ENCODE results near the gene MARCHF10.
"Not testable (repeated sequence)": the region's sequence is repeated elsewhere in the genome, so short reads cannot be mapped to it uniquely, and the experiment has no call there.

Gene MARCHF10

GRCh38 chr17:62807812-62808575, at the start of gene MARCHF10:
MARCHF10 (minus strand) TSS chr17:62808314; CDS start chr17:62801735, 6,579 bp downstream.
- DNase-seq = no peak

GRCh38 chr17:62857526-62857925, 49.4 kb upstream of the MARCHF10 start:
- DNase-seq = no peak

DNA sequence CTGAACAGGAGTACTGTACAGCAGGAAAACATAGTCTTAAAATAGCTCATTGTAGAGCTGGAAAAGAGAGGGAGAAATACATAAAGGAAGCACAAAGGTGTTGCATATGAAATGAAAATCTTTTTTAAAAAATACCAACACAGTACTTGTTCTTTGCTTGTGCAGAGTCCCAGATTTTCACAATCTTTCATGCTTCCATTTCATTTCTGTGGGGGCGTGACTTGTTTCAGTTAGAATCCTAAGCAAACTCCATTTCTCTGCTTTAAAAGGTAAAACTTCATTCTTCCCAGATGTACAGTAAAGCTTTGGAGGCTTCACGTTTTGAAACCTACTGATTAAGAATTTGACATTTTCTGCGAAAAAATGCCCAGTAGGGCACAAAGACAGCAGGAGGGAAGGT, 48.5 kb upstream of the MARCHF10 start:
- no peak for DNase-seq

GRCh38 chr17:62855156-62855555, 47.0 kb upstream of the MARCHF10 start:
- DNase-seq = no peak

DNA sequence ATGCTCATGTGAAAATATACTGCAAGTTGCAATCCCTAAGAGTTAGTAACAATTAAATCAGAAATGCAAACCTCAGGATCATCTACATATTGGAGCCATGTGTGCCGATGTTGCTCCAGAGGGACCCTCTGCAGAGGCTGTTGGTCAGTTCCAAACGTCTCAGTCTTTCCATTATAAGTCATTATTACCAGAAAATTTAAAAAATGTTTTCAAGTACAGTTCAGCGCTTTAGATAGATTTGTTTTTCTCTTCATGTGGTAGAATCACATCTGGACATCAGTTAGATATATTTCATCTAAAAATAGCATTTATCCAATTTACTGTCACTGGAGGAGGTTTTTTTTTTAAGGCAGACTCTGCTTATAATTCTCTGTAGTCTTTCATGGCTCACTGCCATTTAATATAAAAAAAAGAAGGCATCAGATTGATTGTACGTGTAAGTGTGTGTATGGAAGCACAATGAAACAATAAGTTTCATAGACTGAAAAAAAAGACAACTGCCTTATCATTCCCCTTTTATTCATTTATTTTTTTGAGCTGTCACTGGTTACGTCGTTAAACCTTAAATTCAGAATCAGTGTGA, 46.1 kb upstream of the MARCHF10 start:
- DNase-seq = no peak

GRCh38 chr17:62852195-62852594, 44.1 kb upstream of the MARCHF10 start:
- DNase-seq = no peak

- not testable (repeated sequence) for DNase-seq
Measured at GRCh38 chr17:62849591-62850415, 41.7 kb upstream of the MARCHF10 start.

- no peak for DNase-seq
Measured at GRCh38 chr17:62848334-62848733, 40.2 kb upstream of the MARCHF10 start.

- DNase-seq = no peak
Measured at GRCh38 chr17:62847426-62847825, 39.3 kb upstream of the MARCHF10 start.

DNA sequence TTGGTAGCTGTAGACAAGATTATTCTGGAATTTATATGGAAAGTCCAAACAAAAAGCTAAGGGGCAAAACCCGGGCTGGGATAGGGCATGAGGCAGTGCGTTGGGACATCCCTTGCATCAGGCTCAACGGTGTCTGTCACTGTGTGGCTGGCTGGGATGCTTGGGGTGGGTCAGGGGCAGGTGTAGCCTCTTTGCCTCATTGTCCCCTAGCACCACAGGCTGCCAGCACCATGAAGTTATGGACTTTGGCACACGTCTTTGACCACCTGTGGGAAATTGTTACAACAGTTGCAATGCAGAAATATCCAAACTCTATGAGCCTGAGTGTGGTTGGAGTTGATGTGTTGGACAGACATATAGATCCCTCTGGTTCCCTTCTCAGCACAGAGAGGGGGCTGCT, 32.8 kb upstream of the MARCHF10 start:
- DNase-seq = no peak

DNA sequence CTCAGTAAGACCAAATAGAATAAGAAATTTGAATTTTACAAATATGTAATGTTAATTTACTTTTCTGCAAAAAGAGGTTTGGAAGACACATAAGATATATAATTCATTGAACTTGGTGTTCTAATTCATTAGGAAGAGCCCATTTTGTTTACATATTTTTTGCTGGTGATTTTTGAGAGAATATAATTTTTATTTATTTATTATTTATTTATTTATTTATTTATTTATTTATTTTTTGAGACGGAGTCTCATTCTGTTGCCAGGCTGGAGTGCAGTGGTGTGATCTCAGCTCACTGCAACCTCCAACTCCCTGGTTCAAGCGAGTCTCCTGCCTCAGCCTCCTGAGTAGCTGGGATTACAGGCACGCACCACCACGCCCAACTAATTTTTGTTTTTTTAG, 25.7 kb upstream of the MARCHF10 start:
- not testable (repeated sequence) for DNase-seq

- DNase-seq = no peak
Measured at GRCh38 chr17:62832405-62832804, 24.3 kb upstream of the MARCHF10 start.

DNA sequence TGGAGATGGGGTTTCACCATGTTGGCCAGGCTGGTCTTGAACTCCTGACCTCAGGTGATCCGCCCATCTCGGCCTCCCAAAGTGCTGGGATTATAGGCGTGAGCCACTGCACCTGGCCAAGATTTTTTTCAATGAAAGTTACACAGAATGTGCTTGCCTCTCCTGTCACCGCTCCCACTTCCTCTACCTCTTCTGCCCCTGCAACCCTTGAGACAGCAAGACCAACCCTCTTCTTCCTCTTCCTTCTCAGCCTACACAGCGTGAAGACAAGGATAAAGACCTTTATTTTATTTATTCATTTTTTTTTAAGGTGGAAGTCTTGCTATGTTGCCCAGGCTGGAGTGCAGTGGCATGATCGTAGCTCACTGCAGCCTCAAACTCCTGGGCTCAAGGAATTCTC, 23.0 kb upstream of the MARCHF10 start:
- DNase-seq = not testable (repeated sequence)

DNA sequence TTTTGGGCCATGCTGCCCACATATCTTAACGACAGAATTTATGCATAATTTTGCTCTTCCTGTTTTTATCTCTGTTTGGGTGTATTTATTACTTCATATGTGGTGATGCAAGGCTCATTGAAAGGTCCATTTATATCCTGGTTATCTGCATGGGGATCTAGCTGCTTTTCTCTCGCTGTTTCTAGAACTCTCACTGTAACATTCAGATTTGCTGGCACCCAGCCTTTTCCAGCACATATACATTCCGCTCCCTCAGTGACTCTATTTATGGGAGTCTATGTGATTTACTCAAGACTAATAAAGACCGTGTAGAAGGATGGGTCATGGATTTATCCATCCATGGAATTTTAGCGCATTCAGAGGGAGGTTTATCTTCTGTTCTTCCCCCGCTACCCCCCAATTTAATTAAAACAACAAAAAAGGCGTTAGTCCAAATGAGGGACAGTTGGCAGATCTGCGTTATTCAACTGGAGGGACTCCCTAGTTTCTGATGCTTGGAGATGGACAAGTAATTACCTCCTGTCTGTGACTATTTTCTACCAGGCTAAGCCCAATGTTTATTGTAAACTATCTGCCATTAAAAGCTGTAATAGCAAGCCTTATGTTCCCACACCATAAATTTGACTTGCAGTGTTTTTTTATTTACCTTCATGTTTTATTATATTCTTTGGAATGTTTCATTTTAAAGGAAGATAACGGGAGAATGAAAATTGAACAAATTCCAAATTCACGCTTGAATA, 19.8 kb upstream of the MARCHF10 start:
- no peak for DNase-seq

- no peak for DNase-seq
Measured at GRCh38 chr17:62826956-62827355, 18.8 kb upstream of the MARCHF10 start.

DNA sequence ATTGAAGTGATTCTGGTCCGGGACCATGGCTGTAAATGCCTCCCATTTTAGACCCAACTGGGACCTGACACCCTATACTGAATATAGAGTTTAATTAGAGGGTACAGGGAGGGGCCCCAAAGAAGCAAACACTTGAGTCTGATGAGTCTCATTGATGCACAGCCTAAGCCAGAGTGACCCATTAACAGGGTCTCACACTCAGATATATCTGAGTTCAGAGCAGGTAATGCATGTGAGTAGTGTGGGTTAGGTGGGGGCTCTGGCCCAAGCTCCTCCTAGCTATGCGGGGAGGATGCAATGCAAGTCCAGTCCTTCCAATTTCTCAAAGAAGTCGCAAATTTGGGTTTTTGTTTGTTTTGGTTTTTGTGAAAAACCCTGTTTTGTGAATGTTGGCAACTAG, 17.1 kb upstream of the MARCHF10 start:
- DNase-seq = no peak

DNA sequence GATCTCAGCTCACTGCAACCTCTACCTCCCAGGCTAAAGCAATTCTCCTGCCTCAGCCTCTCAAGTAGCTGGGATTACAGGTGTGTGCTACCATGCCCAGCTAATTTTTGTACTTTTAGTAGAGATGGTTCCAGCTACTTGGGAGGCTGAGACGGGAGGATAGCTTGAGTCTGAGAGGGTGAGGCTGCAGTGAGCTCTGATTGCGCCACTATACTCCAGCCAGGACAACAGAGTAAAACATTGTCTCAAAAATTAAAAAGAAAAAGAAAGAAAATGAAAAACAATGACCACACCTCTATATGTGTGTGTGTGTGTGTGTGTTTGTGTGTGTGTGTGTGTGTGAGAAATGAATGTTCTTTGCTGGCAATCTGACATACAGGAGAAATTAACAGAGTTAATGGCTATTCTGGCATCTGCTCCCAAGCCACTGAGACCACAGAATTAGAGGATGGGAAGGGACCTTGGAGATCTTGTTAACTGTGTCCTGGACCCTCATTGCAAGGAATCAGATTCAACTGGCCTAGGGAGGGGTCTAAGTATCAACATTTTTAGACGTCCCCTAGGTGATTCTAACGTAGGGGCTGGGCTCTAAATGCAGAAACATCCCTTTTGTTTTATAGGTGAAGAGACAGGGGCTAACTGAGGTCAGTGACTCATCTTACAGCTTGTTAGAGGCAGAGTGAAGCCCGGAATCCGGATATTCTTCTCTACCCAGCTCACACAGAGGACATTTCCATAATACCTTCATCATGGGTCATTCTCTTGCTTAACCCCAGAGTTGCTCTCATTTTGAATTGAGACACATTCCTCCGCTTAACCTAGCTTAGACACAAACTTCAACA, 16.4 kb upstream of the MARCHF10 start:
- no peak for DNase-seq

DNA sequence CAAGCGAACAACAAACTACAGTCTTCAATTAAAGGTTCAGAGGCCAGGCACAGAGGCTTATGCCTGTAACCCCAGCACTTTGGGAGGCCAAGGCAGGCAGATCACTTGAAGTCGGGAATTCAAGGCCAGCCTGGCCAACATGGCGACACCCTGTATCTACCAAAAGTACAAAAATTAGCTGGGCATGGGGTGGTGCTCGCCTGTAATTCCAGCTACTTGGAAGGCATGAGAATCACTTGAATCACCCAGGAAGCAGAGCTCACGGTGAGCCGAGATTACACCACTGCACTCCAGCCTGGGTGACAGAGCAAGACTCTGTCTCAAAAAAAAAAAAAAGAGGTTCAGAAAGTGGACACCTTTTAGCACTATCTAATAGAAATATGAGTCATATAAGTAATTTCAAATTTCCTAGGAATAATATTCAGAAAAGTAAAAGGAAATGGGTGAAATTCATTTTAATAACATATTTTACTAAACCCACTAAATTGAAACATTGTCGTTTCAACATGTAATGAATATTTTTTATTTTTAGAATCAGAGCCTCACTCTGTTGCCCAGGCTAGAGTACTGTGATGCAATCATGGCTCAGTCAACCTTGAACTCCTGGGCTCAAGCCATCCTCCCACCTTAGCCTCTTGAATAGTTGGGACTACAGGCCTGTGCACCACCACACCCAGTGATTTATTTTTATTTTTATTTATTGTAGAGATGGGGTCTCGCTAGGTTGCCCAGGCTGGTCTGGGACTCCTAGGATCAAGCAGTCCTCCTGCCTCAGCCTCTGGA, 15.2 kb upstream of the MARCHF10 start:
- DNase-seq = no peak

GRCh38 chr17:62822080-62822904, 14.2 kb upstream of the MARCHF10 start:
- no peak for DNase-seq
